ENCODE measurements around the gene AP2A1.
A peak's percentile ranks its signal among the peaks of the same experiment; 100 is the strongest.

Gene AP2A1

DNA sequence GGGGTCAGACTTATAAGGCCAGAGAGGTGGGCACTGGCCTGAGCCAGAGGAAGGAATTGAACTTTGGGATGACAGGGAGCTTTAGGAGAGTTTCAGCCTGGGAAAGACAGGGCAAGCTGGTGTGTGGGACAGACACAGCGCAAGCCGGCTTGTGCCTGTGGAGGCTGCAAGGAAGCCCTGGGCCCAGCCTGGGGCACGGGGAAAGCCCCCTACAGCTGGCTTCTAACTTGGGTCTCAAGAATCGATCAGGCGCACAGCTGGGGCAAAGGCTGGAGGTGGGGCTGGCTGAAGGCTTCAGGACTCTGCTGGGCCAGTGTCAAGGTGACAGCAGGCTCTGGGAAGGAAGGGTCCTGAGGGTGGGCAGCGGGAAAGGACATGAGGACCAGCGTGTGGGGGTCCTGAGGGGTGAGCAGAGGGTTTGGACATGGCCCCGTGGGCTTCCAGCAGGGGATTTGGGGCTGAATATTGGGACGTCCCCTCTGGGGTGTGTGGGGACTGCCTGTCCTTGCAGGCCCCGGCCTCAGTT is 87.1 kb downstream of the AP2A1 start:
- DNase-seq: peak; percentile 35
- no peaks in the 10 kb centered on the region for H3K27me3 Mint-ChIP-seq
- peak overlapping the region; percentile 59 for H3K27ac Mint-ChIP-seq
- H3K9me3 Mint-ChIP-seq: peaks cover 9% of the 10 kb centered on the region
- H3K4me1 Mint-ChIP-seq (ENCODE audit: low read depth): peaks cover 33% of the 10 kb centered on the region
- H3K4me3 Mint-ChIP-seq: peak overlapping the region; percentile 8
- peaks cover 57% of the 10 kb centered on the region for H3K36me3 Mint-ChIP-seq (ENCODE audit: low read depth)

DNA sequence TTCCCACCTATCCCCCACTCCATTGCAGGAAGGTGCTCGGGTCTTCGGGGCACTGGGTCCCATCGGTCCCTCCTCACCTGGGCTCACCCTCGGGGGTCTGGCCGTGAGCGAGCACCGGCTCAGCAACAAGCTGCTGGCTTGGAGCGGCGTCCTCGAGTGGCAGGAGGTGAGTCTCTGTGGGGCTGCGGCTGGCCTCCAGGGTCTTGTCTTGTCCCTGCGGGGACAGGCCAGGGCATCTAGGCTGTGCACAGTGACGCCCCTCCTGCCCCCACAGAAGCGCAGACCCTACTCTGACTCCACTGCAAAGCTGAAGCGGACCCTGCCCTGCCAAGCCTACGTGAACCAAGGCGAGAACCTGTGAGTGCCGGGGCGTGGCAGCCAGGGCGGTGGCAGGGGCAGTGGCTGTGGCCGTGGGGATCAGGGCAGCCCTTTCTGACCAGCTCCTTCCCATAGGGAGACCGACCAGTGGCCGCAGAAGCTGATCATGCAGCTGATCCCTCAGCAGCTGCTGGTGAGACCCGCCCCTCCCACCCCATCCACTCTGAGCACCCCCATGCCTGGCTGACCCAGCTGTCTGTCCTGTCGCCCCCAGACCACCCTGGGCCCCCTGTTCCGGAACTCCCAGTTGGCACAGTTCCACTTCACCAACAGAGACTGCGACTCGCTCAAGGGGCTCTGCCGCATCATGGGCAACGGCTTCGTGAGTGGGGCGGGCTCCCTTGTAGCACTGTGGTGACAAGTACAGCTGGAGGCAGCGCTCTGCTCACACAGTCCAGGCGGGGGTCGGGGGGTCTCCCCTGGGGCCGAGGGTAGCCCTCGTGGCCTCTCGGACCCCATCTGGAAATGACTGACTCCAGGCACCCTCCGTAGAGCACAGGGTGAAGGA is 87.8 kb downstream of the AP2A1 start:
- H3K27ac Mint-ChIP-seq: no peak overlapping the region
- H3K9me3 Mint-ChIP-seq: peaks cover 5% of the 10 kb centered on the region
- H3K36me3 Mint-ChIP-seq (ENCODE audit: low read depth): peaks cover 64% of the 10 kb centered on the region
- peak; percentile 40 for DNase-seq
- H3K4me3 Mint-ChIP-seq: no peak overlapping the region
- H3K4me1 Mint-ChIP-seq (ENCODE audit: low read depth): peaks cover 28% of the 10 kb centered on the region
- no peaks in the 10 kb centered on the region for H3K27me3 Mint-ChIP-seq

DNA sequence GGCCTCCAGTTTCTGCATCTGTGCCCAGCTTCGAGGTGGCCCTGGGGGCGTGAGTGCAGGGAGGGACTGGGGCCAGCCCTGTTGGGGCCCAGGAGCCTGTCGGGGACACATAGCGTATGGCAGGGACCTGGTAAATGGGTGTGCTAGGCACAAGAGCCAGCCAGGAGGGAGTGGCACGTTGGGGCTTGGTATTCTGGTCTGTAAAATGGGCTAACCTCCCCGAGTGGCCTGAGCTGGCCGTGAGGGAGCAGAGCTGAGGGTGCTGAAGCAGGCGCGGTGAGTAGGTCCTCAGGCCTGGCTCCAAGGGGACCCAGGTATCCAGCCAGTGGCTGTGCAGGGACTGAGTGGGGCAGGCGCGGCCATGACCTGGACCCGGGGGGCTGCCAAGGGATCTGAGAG is 88.5 kb downstream of the AP2A1 start:
- Mint-ChIP-seq H3K27ac (peak overlapping the region; percentile 88), H3K9me3 (no peaks in the 10 kb centered on the region), H3K36me3 (ENCODE audit: low read depth) (peaks cover 64% of the 10 kb centered on the region), H3K4me3 (peak overlapping the region; percentile 23), H3K27me3 (no peaks in the 10 kb centered on the region), H3K4me1 (ENCODE audit: low read depth) (peaks cover 21% of the 10 kb centered on the region)
- DNase-seq: no peak

DNA sequence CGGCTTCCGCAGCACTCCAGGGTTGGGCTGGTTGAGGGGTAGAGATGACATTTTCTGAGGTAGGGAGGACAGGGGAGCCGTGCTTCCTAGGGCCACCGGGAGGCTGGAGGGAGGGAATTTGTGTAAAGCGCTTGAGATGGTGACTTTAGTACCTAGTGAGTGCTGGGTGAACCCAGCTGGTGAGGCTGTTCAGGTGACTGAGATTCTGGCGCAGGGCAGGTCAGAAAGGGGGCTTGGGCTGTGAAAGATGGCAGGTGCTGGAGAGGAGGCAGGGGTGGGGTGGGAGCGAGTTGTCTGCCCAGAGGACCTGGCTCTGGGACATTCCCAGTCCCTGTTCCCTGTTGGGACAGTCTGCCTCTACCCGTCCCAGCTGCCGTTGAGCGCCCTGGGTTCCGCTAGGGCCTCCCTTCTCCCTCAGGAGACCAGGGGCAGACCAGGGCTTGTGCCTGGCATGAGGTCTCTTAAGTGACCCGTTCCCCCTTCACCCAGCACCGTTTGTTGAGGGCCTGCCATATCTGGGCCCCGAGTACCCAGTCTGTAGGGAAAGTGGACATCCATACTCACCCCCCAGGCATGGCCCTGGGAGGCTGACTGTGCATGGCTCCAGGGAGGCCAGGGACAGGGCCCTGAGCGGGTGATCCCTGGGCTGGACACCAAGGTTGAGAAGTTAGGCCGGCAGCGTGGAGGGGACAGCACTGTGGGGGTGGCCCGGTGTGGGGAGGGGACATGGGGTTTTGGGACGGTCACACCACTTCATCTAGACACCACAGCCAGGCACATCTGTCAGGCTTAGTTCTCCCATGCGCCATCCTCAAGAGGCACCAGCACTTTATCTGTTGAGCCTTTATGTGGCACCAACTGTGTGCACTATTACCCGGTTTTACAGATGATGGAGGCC is 89.1 kb downstream of the AP2A1 start:
- peak overlapping the region; percentile 88 for H3K27ac Mint-ChIP-seq
- H3K4me3 Mint-ChIP-seq: peak overlapping the region; percentile 23

DNA sequence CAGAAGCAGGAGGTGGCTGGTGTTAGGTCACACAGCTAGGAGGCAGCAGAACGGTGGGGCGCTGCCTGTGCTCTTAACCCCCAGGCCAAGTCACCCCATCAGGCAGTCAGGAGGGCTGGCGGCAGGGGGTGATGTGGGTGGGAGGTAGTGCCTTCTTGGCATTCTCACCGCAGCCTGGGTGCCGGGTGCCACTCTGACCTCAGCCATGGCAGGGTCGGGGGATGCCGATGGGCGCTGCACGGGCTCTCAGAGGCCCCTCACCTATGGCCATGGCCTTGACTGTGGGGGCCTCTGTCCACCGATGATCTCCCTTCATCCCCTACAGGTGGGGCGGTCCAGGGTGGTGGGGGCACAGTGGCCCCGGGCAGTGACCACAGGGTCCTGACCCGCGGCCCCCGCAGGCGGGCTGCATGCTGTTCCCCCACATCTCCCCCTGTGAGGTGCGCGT is 89.8 kb downstream of the AP2A1 start:
- Mint-ChIP-seq H3K36me3 (ENCODE audit: low read depth) (peaks cover 72% of the 10 kb centered on the region), H3K4me1 (ENCODE audit: low read depth) (peaks cover 21% of the 10 kb centered on the region), H3K27me3 (no peaks in the 10 kb centered on the region), H3K27ac (peak overlapping the region; percentile 88), H3K9me3 (no peaks in the 10 kb centered on the region), H3K4me3 (no peak overlapping the region)
- no peak for DNase-seq

More for the DNA sequence above, 89.1 kb downstream of the AP2A1 start:
- Mint-ChIP-seq H3K36me3 (ENCODE audit: low read depth) (peaks cover 68% of the 10 kb centered on the region), H3K9me3 (no peaks in the 10 kb centered on the region), H3K27me3 (no peaks in the 10 kb centered on the region), H3K4me1 (ENCODE audit: low read depth) (peaks cover 21% of the 10 kb centered on the region)
- DNase-seq: peak; percentile 34
